ENCODE measurements around the gene KAT14.
"Not testable (repeated sequence)": the region's sequence is repeated elsewhere in the genome, so short reads cannot be mapped to it uniquely, and the experiment has no call there.

Gene KAT14

DNA sequence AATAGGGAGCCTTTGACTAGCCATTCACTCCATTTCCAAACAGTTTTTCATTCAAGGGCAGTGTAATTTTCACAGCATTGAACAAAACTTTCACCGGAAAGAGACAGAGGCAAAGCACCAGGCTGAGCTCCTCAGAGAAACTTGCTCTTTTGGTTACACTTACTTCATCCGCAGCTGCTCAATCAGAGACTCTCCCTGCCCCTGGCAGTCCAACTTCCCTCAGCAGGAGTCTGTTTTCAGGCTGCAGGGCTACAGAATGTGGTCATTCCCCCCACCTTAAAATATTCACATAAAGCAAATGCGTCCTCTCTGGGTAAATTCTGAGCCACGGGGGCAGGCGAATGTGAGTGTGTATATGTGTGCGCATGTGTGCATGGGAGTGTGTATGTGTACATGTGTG is 80.6 kb downstream of the KAT14 start:
- TF ChIP-seq, protein P1, sequence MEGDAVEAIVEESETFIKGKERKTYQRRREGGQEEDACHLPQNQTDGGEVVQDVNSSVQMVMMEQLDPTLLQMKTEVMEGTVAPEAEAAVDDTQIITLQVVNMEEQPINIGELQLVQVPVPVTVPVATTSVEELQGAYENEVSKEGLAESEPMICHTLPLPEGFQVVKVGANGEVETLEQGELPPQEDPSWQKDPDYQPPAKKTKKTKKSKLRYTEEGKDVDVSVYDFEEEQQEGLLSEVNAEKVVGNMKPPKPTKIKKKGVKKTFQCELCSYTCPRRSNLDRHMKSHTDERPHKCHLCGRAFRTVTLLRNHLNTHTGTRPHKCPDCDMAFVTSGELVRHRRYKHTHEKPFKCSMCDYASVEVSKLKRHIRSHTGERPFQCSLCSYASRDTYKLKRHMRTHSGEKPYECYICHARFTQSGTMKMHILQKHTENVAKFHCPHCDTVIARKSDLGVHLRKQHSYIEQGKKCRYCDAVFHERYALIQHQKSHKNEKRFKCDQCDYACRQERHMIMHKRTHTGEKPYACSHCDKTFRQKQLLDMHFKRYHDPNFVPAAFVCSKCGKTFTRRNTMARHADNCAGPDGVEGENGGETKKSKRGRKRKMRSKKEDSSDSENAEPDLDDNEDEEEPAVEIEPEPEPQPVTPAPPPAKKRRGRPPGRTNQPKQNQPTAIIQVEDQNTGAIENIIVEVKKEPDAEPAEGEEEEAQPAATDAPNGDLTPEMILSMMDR (IDR thresholded peaks at IDR 0.05; ENCODE audit: low read depth, low read length), result no peak
- no peak for DNase-seq
- H3K27ac ChIP-seq, result no peak overlapping the region
- H3K4me3 ChIP-seq (ENCODE audit: low read depth, low read length), result no peak overlapping the region
- H3K9me3 ChIP-seq (ENCODE audit: severe bottlenecking), result no peaks in the 10 kb centered on the region
- H3K27me3 ChIP-seq (ENCODE audit: insufficient read depth, low read depth, severe bottlenecking), result no peaks in the 10 kb centered on the region
- H3K36me3 ChIP-seq, result no peaks in the 10 kb centered on the region

DNA sequence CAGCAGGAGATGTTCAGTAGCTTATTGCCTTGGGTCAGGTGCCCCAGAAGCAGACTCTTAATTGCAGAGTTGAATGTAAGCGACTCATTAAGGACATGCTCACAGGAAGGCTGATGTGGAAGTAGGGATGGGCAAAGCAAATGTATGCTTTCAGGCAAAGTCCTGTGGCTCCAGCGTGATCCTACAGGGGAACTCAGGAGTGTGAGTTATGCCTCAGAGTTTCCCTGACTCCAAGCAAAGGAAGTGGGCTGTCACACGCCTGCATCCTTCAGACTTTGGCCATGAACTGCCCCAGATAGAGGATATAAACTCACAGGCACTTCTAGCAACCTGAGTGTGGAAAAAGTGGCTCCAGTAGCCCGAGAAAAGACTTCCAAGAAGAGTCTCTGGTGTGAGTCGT is 85.7 kb downstream of the KAT14 start:
- Histone ChIP-seq H3K27ac (no peak overlapping the region), H3K4me3 (ENCODE audit: low read depth, low read length) (no peak overlapping the region), H3K9me3 (ENCODE audit: severe bottlenecking) (no peaks in the 10 kb centered on the region), H3K27me3 (ENCODE audit: insufficient read depth, low read depth, severe bottlenecking) (no peaks in the 10 kb centered on the region), H3K36me3 (no peaks in the 10 kb centered on the region)
- TF ChIP-seq, protein P1 (IDR thresholded peaks at IDR 0.05; ENCODE audit: low read depth, low read length), result no peak
- DNase-seq, result no peak

DNA sequence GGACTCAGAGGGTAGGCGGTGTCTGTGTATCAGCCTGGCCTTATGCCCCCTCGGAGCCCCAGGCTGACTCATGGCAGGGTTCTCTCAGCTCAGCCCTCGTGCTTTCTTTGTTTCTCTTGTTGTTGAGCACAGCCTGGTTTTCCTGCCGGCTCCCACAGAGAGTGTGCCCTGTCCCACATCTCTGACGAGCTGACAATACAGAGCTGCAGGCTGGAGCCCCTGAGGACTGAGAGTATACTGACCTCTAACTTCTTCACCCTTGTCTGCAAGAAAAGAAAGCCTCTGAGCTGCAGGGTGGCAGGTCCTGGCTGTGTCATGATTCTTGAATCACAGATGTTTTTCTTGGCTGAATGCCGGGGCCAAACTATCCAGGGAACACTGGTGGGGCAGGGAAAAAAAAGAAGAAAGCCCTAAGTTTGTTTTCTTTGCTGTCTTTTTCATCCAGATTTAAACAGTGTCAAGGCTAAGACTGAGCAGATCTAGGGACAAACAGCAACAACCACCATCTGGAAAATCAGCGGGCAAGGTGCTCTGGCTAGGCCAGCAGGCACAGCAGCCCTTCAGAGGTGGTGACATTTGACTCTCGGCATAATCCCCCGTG is 87.4 kb downstream of the KAT14 start:
- no peak for DNase-seq
- Histone ChIP-seq H3K9me3 (ENCODE audit: severe bottlenecking) (no peaks in the 10 kb centered on the region), H3K27me3 (ENCODE audit: insufficient read depth, low read depth, severe bottlenecking) (no peaks in the 10 kb centered on the region), H3K4me3 (ENCODE audit: low read depth, low read length) (no peak overlapping the region), H3K36me3 (no peaks in the 10 kb centered on the region), H3K27ac (no peak overlapping the region)
- TF ChIP-seq, protein P1 (IDR thresholded peaks at IDR 0.05; ENCODE audit: low read depth, low read length), result no peak

DNA sequence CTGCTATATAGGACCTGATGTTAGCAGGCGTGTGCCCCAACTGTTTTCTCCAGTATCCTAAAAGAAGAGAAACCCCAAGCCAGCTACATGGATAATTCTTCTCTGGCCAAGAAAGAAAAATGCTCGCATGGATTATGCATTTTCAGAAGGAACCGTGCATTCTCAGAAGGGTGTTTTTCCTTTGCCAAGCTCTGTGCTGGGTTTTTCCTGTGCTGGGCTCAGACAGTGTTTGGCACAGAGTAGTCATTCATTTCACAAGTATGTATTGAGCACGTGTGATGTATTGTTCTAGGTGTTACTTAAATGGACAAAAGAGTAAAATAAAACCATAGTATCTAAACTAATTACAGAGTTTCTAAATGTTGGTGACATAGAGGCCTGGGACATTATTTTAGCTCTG is 88.0 kb downstream of the KAT14 start:
- no peak overlapping the region for H3K4me3 ChIP-seq (ENCODE audit: low read depth, low read length)
- H3K9me3 ChIP-seq (ENCODE audit: severe bottlenecking), result no peaks in the 10 kb centered on the region
- TF ChIP-seq, protein P1 (IDR thresholded peaks at IDR 0.05; ENCODE audit: low read depth, low read length), result no peak
- H3K36me3 ChIP-seq, result no peaks in the 10 kb centered on the region
- no peaks in the 10 kb centered on the region for H3K27me3 ChIP-seq (ENCODE audit: insufficient read depth, low read depth, severe bottlenecking)
- no peak for DNase-seq
- no peak overlapping the region for H3K27ac ChIP-seq

DNA sequence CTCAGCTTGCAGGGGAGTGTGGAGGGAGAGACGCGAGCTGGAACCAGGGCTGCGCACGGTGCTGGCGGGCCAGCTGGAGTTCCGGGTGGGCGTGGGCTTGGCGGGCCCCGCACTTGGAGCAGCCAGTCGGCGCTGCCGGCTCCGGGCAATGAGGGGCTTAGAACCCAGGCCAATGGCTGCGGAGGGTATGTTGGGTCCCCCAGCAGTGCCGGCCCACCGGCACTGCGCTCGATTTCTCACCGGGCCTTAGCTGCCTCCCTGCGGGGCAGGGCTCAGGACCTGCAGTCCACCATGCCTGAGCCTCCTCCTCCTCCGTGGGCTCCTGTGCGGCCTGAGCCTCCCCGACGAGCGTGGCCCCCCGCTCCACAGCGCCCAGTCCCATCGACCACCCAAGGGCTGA is 89.1 kb downstream of the KAT14 start:
- not testable (repeated sequence) for H3K4me3 ChIP-seq (ENCODE audit: low read depth, low read length); H3K27ac ChIP-seq; H3K36me3 ChIP-seq; H3K27me3 ChIP-seq (ENCODE audit: insufficient read depth, low read depth, severe bottlenecking); DNase-seq; H3K9me3 ChIP-seq (ENCODE audit: severe bottlenecking)

DNA sequence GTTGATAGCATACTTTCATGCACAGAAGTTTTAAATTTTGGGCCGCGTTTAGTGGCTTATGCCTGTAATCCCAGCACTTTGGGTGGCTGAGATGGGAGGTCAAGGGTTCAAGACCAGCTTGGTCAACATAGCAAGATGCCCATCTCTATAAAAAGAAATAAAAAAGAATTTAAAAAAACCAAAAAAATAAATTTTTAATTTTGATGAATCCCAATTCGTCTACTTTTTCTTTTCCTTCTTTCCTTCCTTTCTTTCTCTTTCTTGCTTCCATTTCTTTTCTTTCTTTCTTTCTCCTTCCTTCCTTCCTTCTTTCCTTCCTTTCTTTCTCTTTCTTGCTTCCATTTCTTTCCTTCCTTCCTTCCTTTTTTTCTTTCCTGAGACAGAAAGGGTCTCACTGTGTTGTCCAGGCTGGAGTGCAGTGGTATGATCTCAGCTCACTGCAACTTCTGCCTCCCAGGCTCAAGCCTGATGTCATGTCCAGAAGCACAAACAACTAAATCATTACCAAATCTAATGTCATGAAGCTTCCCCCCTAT is 95.8 kb downstream of the KAT14 start:
- Histone ChIP-seq H3K4me3 (ENCODE audit: low read depth, low read length) (no peak overlapping the region), H3K9me3 (ENCODE audit: severe bottlenecking) (no peaks in the 10 kb centered on the region), H3K27ac (no peak overlapping the region), H3K36me3 (no peaks in the 10 kb centered on the region), H3K27me3 (ENCODE audit: insufficient read depth, low read depth, severe bottlenecking) (no peaks in the 10 kb centered on the region)
- no peak for DNase-seq
- TF ChIP-seq, protein P1 (IDR thresholded peaks at IDR 0.05; ENCODE audit: low read depth, low read length), result no peak
